Fibroblast of lung (primary cell): ENCODE results near the gene CFAP52.

Source experiments
- EZH2 ChIP-seq: IDR thresholded peaks from 2 replicates; pipeline ENCODE4 v1.5.1; 2012; ENCODE audit warnings: low read length, control low read depth, mild to moderate bottlenecking; ENCODE audit errors: missing control alignments
- TF ChIP-seq, protein P1 (sequence below), 2 donors: IDR thresholded peaks in 1 of 2; conservative IDR thresholded peaks in 1 of 2; 1 replicate in 1 of 2; 2 replicates in 1 of 2; pipeline ENCODE4 v1.5.1; 2011 to 2012; ENCODE audit warnings: low read length in 2 of 2, control low read depth in 1 of 2, inconsistent platforms in 1 of 2, low read depth in 1 of 2, mild to moderate bottlenecking in 1 of 2

DNA sequence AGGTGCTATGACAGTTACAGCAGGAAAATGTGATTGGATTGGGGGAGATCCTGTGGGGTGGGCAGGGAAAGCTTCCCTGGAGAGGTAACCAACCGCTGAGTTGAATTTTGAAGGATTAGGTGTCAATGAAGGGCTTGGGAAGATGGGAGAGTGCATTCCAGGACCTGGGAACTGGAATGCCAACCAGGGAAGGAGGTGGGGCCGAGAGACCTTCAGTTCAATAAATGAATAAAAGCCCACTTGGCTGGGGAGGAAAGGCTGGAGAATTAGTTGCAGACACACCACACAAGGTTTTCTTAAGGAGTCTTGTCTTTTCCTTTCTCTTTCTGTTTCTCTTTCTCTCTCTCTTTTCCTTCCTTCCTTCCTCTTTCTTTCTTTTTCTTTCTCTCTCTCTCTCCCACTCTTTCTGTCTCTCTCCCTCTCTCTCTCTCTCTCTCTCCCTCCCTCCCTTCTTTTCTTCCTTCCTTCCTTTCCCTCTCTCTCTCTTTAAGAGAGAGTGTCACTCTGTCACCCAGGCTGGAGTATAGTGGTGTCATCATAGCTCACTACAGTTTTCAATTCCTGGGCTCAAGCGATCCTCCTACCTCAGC is 72.2 kb downstream of the CFAP52 start:
- TF ChIP-seq, protein P1, sequence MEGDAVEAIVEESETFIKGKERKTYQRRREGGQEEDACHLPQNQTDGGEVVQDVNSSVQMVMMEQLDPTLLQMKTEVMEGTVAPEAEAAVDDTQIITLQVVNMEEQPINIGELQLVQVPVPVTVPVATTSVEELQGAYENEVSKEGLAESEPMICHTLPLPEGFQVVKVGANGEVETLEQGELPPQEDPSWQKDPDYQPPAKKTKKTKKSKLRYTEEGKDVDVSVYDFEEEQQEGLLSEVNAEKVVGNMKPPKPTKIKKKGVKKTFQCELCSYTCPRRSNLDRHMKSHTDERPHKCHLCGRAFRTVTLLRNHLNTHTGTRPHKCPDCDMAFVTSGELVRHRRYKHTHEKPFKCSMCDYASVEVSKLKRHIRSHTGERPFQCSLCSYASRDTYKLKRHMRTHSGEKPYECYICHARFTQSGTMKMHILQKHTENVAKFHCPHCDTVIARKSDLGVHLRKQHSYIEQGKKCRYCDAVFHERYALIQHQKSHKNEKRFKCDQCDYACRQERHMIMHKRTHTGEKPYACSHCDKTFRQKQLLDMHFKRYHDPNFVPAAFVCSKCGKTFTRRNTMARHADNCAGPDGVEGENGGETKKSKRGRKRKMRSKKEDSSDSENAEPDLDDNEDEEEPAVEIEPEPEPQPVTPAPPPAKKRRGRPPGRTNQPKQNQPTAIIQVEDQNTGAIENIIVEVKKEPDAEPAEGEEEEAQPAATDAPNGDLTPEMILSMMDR (conservative IDR thresholded peaks at IDR 0.05 in 1 of 2, IDR thresholded peaks at IDR 0.05 in 1 of 2; ENCODE audit: low read depth in 1 of 2, low read length in 2 of 2): no peak
- no peak for TF ChIP-seq EZH2
